ENCODE measurements around the gene NOTO. TPM values are rescaled to one million over a fixed set of nuclear protein-coding genes. Genes with fewer than 3 reads are reported as not detected.

Gene NOTO
- total RNA-seq, 1 donor from 2014 or later = not detected

GRCh38 chr2:73214120-73215035, 12.0 kb downstream of the NOTO start, which contains the start of gene SMYD5:
Gene SMYD5 (plus strand): TSS chr2:73214245. CDS start chr2:73214267, 22 bp downstream.
- no peaks in the 10 kb centered on the region for H3K9me3 Mint-ChIP-seq (ENCODE audit: unreplicated experiment)
- TF ChIP-seq CTCF (IDR thresholded peaks at IDR 0.05) = no peak
- no peaks in the 10 kb centered on the region for H3K36me3 Mint-ChIP-seq (ENCODE audit: unreplicated experiment)
- peak; percentile 90 for DNase-seq (ENCODE audit: extremely low spot score, unreplicated experiment)
- H3K4me1 Mint-ChIP-seq (ENCODE audit: unreplicated experiment) = peaks cover 34% of the 10 kb centered on the region
- peak within 1 kb of the TSS; percentile 90 for H3K27ac Mint-ChIP-seq (ENCODE audit: unreplicated experiment)
- peak within 1 kb of the TSS; percentile 84 for H3K4me3 Mint-ChIP-seq (ENCODE audit: unreplicated experiment)
- peaks cover 11% of the 10 kb centered on the region for H3K27me3 Mint-ChIP-seq (ENCODE audit: unreplicated experiment)

GRCh38 chr2:73215254-73215653, 12.9 kb downstream of the NOTO start:
- no peak for TF ChIP-seq CTCF (IDR thresholded peaks at IDR 0.05)
- Mint-ChIP-seq H3K9me3 (ENCODE audit: unreplicated experiment) (no peaks in the 10 kb centered on the region), H3K27me3 (ENCODE audit: unreplicated experiment) (peaks cover 2% of the 10 kb centered on the region), H3K4me1 (ENCODE audit: unreplicated experiment) (peaks cover 34% of the 10 kb centered on the region), H3K27ac (ENCODE audit: unreplicated experiment) (peak overlapping the region; percentile 90), H3K36me3 (ENCODE audit: unreplicated experiment) (no peaks in the 10 kb centered on the region), H3K4me3 (ENCODE audit: unreplicated experiment) (peak overlapping the region; percentile 84)
- no peak for DNase-seq (ENCODE audit: extremely low spot score, unreplicated experiment)

- H3K27me3 Mint-ChIP-seq (ENCODE audit: unreplicated experiment) = no peaks in the 10 kb centered on the region
- H3K9me3 Mint-ChIP-seq (ENCODE audit: unreplicated experiment) = no peaks in the 10 kb centered on the region
- TF ChIP-seq CTCF (IDR thresholded peaks at IDR 0.05) = no peak
- peaks cover 33% of the 10 kb centered on the region for H3K4me1 Mint-ChIP-seq (ENCODE audit: unreplicated experiment)
- H3K4me3 Mint-ChIP-seq (ENCODE audit: unreplicated experiment) = no peak overlapping the region
- no peak for DNase-seq (ENCODE audit: extremely low spot score, unreplicated experiment)
- no peak overlapping the region for H3K27ac Mint-ChIP-seq (ENCODE audit: unreplicated experiment)
- H3K36me3 Mint-ChIP-seq (ENCODE audit: unreplicated experiment) = peaks cover 7% of the 10 kb centered on the region
Observed at GRCh38 chr2:73217160-73217559, 14.8 kb downstream of the NOTO start.

- Mint-ChIP-seq H3K36me3 (ENCODE audit: unreplicated experiment) (peaks cover 7% of the 10 kb centered on the region), H3K27ac (ENCODE audit: unreplicated experiment) (no peak overlapping the region), H3K4me3 (ENCODE audit: unreplicated experiment) (no peak overlapping the region), H3K4me1 (ENCODE audit: unreplicated experiment) (peaks cover 29% of the 10 kb centered on the region), H3K27me3 (ENCODE audit: unreplicated experiment) (no peaks in the 10 kb centered on the region), H3K9me3 (ENCODE audit: unreplicated experiment) (no peaks in the 10 kb centered on the region)
- no peak for DNase-seq (ENCODE audit: extremely low spot score, unreplicated experiment)
- no peak for TF ChIP-seq CTCF (IDR thresholded peaks at IDR 0.05)
Observed at GRCh38 chr2:73217826-73218225, 15.5 kb downstream of the NOTO start.

- Mint-ChIP-seq H3K9me3 (ENCODE audit: unreplicated experiment) (no peaks in the 10 kb centered on the region), H3K36me3 (ENCODE audit: unreplicated experiment) (peaks cover 7% of the 10 kb centered on the region), H3K4me3 (ENCODE audit: unreplicated experiment) (no peak overlapping the region), H3K4me1 (ENCODE audit: unreplicated experiment) (peaks cover 27% of the 10 kb centered on the region), H3K27me3 (ENCODE audit: unreplicated experiment) (no peaks in the 10 kb centered on the region), H3K27ac (ENCODE audit: unreplicated experiment) (no peak overlapping the region)
- no peak for TF ChIP-seq CTCF (IDR thresholded peaks at IDR 0.05)
- DNase-seq (ENCODE audit: extremely low spot score, unreplicated experiment) = no peak
Observed at GRCh38 chr2:73218298-73218697, 15.9 kb downstream of the NOTO start.
